GM21526 (cell line): ENCODE data around the gene CHRDL1.
"Not testable (repeated sequence)": the region's sequence is repeated elsewhere in the genome, so short reads cannot be mapped to it uniquely, and the experiment has no call there.

Source experiments
- ATAC-seq: cut with Tn5 transposase; IDR thresholded peaks from one replicate; pipeline ENCODE4 v1.9.1; 2021; ENCODE audit warnings: moderate library complexity; ENCODE audit not compliant: unreplicated experiment, low FRiP score

Gene CHRDL1

DNA sequence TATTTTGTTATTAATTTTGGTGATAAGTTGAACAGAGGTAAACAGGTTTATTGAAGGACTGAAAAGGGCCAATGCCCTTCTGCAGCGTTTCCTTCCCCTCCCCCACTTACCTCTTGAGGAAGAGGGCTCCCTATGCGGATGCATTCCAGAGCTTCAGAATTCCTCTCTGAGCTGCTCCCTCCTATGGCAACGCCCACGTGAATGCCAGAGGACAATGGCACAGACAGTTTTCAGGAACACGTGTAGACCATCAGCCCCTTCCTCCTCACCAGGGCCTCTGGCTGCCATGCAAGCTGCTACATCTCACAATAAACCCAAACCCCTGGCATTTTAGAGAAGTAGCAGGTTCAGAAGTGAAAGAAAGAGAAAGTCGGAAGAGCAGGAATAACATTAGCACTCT, 127.9 kb downstream of the CHRDL1 start:
- no peak for ATAC-seq

DNA sequence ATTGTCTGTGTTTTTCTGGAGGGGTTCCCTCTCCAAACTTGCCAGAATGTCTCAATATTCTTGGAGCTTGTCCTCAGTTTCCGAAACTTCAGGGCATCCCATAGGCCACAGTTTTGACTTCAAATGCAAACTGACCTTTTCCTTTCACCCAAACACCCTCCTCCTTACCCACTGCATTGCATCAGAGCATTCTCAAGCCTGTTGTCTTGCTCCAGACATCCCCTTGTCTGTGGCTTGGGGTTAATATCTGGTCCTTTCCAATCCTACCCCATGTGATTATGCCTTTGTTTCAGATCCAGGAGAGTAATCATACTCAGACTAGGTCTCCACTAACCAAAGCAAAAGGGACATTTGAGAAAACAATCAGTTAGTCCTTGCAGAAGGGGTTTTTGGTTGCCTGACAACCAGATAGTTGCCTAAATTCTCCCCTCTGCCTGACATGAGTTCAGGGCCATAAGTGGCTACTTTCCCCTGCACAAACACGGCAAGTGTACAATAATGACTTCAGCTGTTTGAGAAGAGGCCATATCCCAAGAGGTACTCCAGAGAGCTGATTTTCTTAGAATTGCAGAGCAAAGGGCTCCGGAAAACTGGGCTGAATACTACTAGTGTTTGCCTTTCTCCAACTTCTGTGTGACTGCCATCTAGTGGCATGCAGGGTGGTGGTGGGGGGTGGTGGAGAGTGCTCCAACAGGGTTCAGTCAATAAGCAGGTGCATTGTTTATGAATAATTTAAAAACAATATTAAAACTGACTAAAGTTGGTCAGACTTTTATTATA, 130.2 kb downstream of the CHRDL1 start:
- no peak for ATAC-seq

DNA sequence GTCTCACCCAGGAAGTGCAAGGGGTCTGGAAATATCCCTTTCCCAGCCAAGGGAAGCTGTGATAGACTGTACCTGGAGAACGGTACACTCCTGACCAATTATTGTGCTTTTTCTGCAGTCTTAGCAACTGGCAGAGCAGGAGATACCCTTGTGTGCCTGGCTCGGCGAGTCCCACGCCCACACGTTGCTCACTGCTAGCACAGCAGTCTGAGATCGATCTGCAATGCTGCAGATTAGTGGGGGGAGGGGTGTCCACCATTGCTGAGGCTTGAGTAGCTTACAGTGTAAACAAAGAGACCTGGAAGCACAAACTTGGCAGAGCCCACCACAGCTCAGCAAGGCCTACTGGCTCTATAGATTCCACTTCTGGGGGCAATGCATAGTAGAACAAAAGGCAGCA, 138.5 kb downstream of the CHRDL1 start:
- ATAC-seq: no peak

DNA sequence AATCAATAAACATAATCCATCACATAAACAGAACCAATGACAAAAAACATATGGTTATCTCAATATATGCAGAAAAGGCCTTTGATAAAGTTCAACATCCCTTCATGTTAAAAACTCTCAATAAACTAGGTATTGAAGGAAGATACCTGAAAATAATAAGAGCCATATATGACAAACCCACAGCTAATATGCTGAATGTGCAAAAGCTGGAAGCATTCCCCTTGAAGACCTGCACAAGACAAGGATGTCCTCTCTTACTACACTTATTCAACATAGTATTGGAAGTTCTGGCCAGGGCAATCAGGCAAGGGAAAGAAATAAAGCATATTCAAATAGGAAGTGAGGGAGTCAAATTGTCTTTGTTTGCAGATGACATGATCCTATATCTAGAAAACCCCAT, 141.3 kb downstream of the CHRDL1 start:
- ATAC-seq: not testable (repeated sequence)

DNA sequence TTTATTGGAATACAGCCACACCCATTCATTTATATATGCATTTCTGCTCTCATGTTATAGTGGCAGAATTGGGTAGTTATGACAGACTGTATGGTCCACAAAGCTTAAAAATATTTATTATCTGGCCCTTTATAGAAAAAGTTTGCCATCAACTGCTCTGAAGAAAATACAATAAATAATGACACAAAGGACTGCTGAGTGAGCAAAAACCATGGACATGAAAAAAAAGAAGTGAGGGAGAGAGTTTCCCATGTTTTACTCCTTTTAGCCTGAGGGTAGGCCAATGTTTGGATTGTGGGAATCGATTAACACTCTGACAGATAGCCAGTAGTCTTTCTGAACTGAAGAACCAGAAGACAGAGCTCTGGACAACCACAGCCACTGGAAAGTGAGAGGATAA, 149.2 kb downstream of the CHRDL1 start:
- ATAC-seq: no peak
